ENCODE data around the gene ZFYVE9. TPM values are rescaled to one million over a fixed set of nuclear protein-coding genes. Genes with fewer than 3 reads are reported as not detected.

The ZFYVE9 gene
- total RNA-seq, 1 experiment from 2014 or later = 13.7 TPM

DNA sequence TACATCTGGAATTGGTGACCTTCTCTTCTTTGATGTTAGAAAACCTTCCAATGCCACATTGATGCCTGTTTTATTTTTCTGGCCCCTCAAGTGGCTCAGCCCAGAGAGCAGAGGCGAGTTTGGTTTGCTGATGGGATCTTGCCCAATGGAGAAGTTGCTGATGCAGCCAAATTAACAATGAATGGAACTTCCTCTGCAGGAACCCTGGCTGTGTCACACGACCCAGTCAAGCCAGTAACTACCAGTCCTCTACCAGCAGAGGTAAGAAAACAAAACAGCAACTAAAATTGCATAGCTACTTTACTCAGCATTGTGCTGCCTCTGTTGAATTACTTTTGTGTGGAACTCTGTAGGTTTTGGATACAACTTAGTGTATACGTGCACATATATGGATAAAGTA is 126.5 kb downstream of the ZFYVE9 start:
- in situ Hi-C loops (cut with HindIII; ENCODE audit: low pct_unique_long_range_greater_than_20kb, low sequenced_read_pairs) = no loop called here
- DNase-seq (ENCODE audit: low read depth) = no peak

DNA sequence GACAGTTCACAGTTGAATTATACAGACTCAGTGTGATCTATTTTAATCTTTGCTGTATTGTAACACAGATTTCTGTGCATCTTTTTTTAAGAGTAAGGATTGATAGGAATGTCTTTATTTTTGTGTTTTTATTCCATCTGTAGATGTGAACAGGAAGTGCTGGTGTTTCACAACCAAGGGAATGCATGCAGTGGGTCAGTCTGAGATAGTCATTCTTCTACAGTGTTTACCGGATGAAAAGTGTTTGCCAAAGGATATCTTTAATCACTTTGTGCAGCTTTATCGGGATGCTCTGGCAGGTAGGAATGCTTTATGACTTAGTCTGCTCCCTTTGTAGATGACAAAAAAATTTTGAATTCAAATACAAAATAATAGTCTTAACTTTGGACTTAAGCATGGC is 139.6 kb downstream of the ZFYVE9 start:
- in situ Hi-C loops (cut with HindIII; ENCODE audit: low pct_unique_long_range_greater_than_20kb, low sequenced_read_pairs) = no loop called here
- no peak for DNase-seq (ENCODE audit: low read depth)

DNA sequence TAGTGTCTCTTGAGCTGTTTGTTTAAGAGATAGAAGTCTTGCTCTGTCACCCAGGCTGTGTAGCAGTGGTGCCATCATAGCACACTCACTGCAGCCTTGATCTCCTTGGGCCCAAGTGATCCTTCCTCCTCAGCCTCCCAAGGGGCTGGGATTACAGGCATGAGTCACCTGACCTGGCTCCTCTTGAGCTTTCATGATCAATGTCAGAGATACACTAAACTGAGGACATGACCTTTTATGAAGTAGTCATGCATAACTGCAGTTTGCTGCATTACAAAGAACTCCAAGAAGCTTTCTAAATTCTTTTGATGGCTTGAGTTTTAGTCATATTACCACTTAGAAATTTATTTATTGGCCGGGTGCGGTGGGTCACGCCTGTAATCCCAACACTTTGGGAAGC is 146.4 kb downstream of the ZFYVE9 start:
- in situ Hi-C loops (cut with HindIII; ENCODE audit: low pct_unique_long_range_greater_than_20kb, low sequenced_read_pairs) = no loop called here
- DNase-seq (ENCODE audit: low read depth) = peak; percentile 62

DNA sequence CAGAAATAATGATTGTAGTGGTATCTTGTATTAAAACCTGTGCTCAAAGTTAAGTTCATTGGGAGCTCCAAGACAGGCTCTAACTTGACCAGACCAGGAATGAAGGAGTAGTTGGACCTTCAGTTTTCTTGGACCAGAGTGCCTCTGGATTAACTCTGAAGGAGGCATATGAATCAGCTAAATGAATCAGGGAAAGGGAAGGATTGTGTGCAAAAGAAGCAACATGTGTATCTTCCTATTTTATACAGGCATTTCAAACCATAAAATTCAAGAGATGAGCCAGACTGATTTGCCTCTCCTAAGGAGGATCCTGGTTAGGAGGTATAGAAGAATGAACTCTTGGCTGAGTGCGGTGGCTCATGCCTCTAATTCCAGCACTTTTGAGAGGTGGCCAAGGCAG is 152.7 kb downstream of the ZFYVE9 start:
- in situ Hi-C loops (cut with HindIII; ENCODE audit: low pct_unique_long_range_greater_than_20kb, low sequenced_read_pairs) = no loop called here
- no peak for DNase-seq (ENCODE audit: low read depth)

DNA sequence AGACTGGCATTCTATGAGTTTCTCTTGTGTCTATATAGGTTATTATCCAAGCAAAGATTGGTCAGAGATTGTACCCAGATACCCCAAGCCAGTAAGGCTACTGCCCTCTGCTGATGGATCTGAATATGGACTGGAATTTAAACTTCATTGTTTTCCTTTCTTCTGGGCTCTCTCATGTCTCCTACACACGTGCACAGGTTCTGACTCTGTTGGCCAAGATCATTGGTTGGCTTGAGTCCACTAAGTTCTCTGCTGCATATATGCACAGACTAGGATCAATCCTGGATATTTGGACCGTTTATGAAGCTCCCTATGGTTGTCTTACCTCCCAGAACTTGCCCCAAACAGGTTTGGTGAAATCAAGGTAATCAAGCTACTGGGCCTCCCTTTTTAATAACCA is 154.5 kb downstream of the ZFYVE9 start:
- DNase-seq (ENCODE audit: low read depth) = peak; percentile 66
- in situ Hi-C loops (cut with HindIII; ENCODE audit: low pct_unique_long_range_greater_than_20kb, low sequenced_read_pairs) = no loop called here

DNA sequence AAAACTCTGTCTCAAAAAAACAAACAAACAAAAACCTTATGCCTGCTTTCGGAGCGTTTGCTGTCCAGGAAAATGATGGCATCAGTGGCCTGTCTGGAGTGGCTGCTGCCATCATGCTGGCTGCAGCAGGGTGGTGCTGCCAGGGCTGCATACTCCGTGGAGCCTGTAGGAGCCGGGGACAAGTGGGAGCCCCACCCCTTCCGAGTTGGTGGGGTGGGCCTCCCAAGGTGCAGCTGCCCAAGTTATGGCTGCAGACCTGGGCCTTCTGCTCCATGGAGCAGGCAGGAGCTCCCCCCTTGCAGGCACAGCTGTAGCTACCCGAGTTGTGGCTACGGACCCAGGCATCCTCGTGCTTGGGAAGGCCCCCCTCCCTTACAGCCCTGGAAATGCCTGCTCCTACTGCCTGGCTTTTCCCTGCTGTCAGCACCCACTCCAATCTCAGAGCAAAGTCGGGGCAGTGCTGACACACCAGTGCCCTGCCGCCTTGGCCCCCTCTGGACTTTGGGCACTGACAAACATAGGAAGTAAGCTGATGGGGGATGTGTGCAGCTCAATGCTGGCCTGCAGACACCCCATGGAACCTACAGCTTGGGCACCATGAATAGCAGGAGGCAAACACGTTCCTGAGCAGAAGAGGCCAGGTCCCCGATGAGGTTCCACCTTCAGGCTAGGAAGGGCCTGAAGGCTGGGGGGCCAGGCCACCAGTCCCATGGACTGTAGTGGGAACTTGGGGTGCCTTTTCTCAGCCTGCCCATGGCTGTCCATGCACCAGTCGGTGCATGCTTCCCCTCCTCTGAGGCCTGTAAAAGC is 163.7 kb downstream of the ZFYVE9 start:
- in situ Hi-C loops (cut with HindIII; ENCODE audit: low pct_unique_long_range_greater_than_20kb, low sequenced_read_pairs) = no loop called here
- no peak for DNase-seq (ENCODE audit: low read depth)

DNA sequence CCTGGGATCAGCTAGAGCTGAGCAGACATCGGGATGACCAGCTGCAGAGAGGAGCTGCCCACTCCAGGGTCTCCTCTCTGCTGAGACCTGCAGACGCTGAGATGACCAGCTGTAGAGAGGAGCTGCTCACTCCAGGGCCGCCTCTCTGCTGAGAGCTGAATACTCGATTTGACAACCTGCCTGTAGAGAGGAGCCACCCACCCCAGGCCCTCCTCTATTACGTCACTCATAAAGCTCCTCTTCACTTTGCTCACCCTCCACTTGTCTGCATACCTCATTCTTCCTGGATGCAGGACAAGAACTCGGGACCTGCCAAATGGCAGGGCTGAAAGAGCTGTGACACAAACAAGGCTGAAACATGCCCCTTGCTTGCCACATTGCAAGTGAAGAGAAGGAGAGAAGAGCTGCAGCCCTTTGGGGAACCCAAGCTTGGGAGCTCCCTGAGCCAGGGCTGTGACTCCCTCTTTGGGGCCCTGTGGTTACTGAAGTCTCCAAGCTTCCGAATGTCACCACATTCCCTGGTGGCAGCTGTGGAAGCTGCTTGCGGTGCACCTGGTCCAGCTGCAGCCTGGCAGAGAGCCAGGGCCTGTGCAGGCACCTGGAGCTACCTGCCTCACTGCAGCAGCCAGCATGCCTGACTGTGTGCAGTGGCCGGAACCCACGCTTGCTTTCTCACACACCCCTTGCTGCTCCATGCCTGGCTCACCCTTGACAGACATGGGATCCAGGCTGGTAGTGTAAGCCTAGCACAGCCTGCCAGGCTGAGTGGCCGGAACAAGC is 164.5 kb downstream of the ZFYVE9 start:
- no peak for DNase-seq (ENCODE audit: low read depth)
- in situ Hi-C loops (cut with HindIII; ENCODE audit: low pct_unique_long_range_greater_than_20kb, low sequenced_read_pairs) = no loop called here

DNA sequence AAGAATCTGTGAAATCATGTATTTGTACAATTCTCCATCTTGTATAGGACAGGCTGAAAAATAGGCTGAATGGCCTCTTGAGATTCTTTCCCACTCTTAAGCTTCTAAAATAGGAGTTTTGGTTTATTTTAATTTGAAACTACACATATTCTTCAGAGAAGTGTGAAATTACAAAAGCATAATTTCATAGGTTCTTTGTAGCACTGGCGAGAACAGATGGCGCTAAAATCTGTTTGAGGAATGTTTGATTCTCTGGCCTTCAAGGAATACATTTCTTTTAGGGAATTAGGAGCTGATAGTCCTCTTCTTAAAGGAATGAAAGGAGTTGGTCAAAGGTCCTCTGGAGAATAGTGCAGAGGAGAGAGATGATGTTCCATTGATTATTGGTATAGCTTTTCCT is 179.2 kb downstream of the ZFYVE9 start:
- in situ Hi-C loops (cut with HindIII; ENCODE audit: low pct_unique_long_range_greater_than_20kb, low sequenced_read_pairs) = no loop called here
- DNase-seq (ENCODE audit: low read depth) = no peak

DNA sequence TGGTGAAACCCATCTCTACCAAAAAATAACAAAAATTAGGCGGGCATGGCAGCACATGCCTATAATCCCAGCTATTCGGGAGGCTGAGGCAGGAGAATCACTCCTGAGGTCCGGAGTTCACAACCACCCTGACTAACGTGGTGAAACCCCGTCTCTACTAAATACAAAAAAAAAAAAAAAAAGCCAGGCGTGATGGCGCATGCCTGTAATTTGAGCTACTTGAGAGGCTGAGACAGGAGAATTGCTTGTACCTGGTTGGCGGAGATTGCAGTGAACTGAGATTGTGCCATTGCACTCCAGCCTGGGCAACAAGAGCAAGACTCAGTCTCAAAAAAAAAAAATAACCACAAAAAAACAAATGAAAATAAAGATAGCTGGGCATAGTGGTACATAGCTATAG is 181.8 kb downstream of the ZFYVE9 start:
- in situ Hi-C loops (cut with HindIII; ENCODE audit: low pct_unique_long_range_greater_than_20kb, low sequenced_read_pairs) = no loop called here
- DNase-seq (ENCODE audit: low read depth) = no peak

DNA sequence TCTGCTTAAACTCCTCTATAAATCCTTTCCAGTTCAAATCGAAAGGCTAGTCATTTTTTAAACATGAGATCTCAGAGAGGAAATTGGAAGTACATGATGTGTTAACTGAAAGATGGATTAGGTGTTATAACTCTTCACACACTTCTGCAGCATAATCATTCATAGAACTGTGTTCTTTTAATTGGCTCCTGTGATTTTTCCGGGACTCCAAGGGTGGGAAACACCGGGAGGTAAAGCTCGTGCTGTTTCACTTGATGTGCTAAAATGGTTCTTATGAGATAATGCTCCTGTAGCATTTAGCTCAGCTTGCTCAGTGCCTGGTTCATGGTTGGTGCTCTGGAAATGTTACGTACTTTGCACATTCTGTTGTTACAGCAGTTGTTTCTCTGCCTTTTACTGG is 183.9 kb downstream of the ZFYVE9 start:
- in situ Hi-C loops (cut with HindIII; ENCODE audit: low pct_unique_long_range_greater_than_20kb, low sequenced_read_pairs) = no loop called here
- DNase-seq (ENCODE audit: low read depth) = no peak

DNA sequence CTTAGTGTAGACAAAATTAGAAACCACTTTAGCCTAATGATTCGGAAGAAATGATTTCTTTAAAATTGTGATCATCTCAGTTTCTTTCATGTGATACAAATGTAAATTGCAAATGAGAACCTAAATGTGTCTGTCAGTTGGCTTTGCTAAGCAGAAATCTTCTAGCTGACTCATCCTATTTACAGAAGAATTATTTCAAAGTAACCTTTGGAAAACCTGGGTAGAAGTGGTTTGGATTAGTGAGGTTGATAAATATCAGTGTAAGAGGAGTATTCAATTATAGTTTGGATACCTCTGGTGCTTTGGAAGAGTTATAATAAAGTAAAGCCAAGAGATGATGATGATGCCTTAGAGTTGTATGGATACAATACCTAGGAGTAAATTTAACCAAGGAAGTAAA is 186.7 kb downstream of the ZFYVE9 start:
- in situ Hi-C loops (cut with HindIII; ENCODE audit: low pct_unique_long_range_greater_than_20kb, low sequenced_read_pairs) = no loop called here
- no peak for DNase-seq (ENCODE audit: low read depth)

DNA sequence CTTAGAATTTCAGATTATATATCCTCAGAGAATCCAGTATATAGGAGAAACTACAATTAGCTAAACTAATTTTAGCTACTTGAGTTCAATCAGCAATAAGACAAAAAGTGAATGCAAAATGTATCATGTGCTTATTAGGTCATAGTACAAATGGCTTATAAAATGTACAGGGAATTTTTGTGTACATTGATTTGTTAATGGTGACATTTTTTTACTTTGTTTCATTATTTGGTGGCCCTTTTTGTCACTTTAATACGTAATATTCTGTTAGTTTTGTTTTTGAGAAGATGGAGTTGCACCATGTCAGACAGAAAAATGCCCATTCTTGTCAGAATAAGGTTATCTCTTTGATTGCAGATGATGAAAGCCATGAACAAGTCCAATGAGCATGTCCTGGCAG is 190.5 kb downstream of the ZFYVE9 start:
- in situ Hi-C loops (cut with HindIII; ENCODE audit: low pct_unique_long_range_greater_than_20kb, low sequenced_read_pairs) = no loop called here
- no peak for DNase-seq (ENCODE audit: low read depth)

DNA sequence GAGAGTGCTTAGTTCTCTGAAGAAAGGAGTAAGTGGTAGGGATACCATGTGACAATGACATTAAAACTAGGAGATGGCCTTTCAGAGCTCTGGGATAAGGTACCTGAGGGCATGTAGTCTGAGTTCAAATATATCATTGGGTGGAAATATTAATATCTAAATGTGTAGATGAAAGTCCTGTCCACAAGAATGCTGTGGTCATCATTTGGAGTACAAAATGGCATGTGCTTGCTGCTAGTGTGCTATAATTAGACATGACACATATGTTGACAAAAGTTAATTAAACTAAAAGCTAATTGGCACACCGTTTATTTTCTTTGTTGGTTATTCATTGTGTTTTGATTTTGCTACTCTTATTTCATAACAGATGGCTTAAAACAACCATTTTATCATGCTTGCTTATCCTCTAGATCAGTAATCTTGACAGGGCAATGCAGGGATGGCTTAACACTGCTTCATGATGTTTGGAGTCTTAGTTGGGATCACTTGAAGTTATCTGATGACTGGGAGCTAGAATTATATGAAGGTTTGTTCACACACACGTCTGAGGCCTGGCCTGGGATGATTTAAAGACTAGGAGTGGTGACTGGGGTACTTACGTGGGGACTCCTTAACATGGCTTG is 193.1 kb downstream of the ZFYVE9 start:
- in situ Hi-C loops (cut with HindIII; ENCODE audit: low pct_unique_long_range_greater_than_20kb, low sequenced_read_pairs) = no loop called here

DNA sequence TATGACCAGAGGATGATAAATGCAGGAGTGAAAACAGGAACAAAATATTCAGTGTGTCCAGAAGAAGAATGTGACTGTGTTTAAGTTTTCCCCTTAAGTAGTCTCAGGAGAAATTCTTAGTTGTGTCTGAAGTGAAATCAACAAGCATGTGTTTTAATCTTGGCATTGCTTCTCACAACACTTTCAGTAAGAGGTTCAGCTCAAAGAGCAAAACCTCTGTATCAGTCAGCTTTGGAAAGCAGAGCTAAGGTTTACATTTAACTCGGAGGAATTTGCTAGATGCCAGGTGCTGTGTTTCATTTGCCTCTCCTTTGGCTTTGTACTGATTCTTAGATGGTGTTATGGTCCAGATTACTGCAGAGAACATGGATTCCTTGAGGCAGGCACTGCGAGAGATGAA is 195.6 kb downstream of the ZFYVE9 start:
- DNase-seq (ENCODE audit: low read depth) = no peak
- in situ Hi-C loops (cut with HindIII; ENCODE audit: low pct_unique_long_range_greater_than_20kb, low sequenced_read_pairs) = no loop called here

More for the DNA sequence above, 193.1 kb downstream of the ZFYVE9 start:
- DNase-seq (ENCODE audit: low read depth) = no peak

DNA sequence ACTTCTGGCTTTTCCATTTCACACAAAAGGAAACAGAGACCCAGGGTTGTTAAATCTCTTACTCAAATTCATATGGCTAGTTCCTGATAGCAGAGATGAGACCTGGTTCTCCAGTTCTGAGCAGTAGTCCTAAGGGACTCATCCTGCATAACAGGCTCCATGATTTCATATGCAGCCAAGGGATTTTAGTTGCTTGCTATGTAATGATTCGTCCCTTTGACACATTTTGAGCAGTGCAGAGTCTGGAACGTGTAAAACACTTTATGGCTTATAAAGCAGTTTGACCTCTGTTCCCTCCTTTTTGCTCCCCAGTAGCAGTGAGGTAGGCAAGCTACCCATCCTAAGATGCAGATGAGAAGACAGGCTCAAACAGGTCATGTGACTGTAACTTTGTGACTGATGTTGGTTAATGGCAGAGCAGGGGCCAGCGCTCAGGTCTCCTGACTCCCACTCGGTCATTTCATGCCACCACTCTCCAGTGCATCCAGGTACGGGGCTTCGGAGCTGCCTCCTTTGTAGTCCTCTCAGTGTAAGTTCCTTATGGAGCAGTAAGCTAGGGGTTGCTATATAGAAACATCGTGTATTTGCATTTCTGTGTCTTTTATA is 199.9 kb downstream of the ZFYVE9 start:
- in situ Hi-C loops (cut with HindIII; ENCODE audit: low pct_unique_long_range_greater_than_20kb, low sequenced_read_pairs) = no loop called here
- DNase-seq (ENCODE audit: low read depth) = no peak

DNA sequence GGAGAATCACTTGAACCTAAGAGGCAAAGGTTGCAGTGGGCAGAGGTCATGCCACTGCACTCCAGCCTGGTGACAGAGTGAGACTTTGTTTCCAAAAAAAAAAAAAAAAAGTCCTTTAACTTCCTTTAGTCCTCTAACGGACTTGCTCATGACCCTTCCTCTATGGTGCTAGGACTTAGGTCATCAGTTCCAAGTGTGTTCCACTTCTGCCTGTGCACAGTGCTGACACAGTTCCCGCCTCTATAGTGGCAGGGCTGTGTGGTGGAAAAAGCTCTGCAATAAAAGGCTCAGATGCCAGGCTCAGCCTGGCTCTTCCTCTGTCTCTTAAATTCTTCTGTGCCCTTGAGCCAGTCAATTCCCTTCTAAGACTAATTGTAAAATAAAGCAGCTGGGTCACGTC is 202.1 kb downstream of the ZFYVE9 start:
- no peak for DNase-seq (ENCODE audit: low read depth)
- in situ Hi-C loops (cut with HindIII; ENCODE audit: low pct_unique_long_range_greater_than_20kb, low sequenced_read_pairs) = no loop called here

DNA sequence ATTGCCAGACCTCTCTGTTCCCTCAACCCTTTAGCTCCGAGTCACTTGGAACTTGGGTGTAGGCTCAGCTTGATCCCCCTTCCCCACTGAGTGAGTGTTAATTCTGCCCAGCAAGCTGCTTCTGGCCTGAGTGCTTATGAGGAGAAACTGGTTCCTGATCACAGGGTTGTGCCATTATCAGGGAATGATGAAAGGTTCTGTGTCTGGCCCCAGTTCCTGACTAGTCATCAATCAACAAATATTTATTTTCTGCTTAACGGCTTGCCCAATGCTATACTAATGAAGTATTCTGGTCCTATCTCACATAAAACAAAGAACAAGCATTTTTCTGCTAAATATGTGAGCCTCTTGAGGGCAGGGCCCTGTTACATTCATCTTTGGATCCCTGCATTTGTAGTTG is 203.4 kb downstream of the ZFYVE9 start:
- no peak for DNase-seq (ENCODE audit: low read depth)
- in situ Hi-C loops (cut with HindIII; ENCODE audit: low pct_unique_long_range_greater_than_20kb, low sequenced_read_pairs) = no loop called here

DNA sequence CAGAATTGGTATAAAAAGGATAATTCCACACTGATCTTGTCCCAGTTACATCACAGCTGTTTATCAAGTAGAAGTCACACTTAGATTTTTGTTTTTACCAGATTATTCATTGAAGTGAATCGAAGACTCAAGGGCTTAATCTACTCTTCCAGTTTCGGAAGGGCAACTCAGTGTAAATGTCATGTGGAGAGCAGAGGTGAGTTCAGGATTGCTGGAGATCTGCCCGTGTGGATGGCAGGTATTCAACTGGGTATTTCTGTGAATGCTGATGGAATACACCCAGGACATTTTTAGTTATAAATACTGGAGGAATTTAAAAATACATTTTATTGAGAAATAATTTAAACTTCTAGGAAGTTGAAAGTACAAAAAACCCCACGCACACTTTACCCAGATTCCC is 204.8 kb downstream of the ZFYVE9 start:
- in situ Hi-C loops (cut with HindIII; ENCODE audit: low pct_unique_long_range_greater_than_20kb, low sequenced_read_pairs) = no loop called here
- no peak for DNase-seq (ENCODE audit: low read depth)

DNA sequence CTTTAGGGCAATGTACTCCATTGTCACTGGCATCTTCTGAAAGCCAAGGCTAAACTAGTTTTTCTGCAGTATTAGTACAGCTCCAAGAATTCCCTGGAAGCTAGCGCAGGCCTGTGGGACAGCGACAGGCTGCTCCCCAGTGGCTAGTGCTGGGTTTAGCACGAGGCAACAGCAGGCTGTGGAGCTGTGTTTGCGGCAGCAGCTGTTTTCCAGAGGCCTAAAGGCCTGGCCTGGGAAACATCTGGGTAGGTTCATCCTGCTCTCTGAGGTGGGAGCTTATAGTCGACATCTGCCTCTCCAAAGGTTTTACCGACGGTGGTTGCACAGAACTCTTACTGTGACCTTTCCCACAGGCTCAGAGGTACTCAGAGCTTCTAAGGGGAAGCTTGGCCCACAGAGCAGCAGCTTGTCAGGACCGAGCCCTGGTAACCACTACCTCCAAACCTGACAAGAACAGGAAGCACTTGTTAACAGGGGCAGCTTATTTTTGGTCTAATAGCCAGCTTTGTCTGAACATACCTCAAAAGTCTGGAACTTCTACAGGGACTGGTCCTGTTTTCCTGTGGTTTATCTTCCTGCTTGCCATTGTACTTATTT is 206.9 kb downstream of the ZFYVE9 start:
- DNase-seq (ENCODE audit: low read depth) = no peak
- in situ Hi-C loops (cut with HindIII; ENCODE audit: low pct_unique_long_range_greater_than_20kb, low sequenced_read_pairs) = no loop called here
